H9 (cell line): ENCODE measurements around the gene BIRC7. TPM values are rescaled to one million over a fixed set of nuclear protein-coding genes. Genes with fewer than 3 reads are reported as not detected.

ENCODE experiments used
- DNase-seq: peaks from one replicate; pipeline ENCODE4 v3.0.0-alpha.2; 2017
- H2AFZ ChIP-seq: one replicate; pipeline ENCODE4 v1.6.1; 2013; ENCODE audit warnings: mild to moderate bottlenecking, low read length, control low read depth, moderate library complexity
- H2AK5ac ChIP-seq: 2 replicates; pipeline ENCODE4 v1.6.1; 2013; ENCODE audit warnings: low read length, control low read depth, mixed read lengths; ENCODE audit not compliant: insufficient read length
- H2BK120ac ChIP-seq: one replicate; pipeline ENCODE4 v1.6.1; 2013; ENCODE audit warnings: low read depth, mild to moderate bottlenecking, low read length, control low read depth, inconsistent platforms; ENCODE audit not compliant: poor library complexity, severe bottlenecking
- H2BK12ac ChIP-seq: 2 replicates; pipeline ENCODE4 v1.6.1; 2013; ENCODE audit warnings: low read length, control low read depth, mixed read lengths, low read depth; ENCODE audit not compliant: insufficient read length
- H2BK15ac ChIP-seq: 2 replicates; pipeline ENCODE4 v1.6.1; 2013; ENCODE audit warnings: low read depth, low read length, control low read depth
- H2BK20ac ChIP-seq: one replicate; pipeline ENCODE4 v1.6.1; 2013; ENCODE audit warnings: low read depth, mild to moderate bottlenecking, low read length, control low read depth, inconsistent platforms; ENCODE audit not compliant: poor library complexity, severe bottlenecking
- H2BK5ac ChIP-seq: 2 replicates; pipeline ENCODE4 v1.6.1; 2013; ENCODE audit warnings: low read length, control low read depth, mixed read lengths; ENCODE audit not compliant: insufficient read length
- H3K14ac ChIP-seq: 2 replicates; pipeline ENCODE4 v1.6.1; 2013; ENCODE audit warnings: low read length, control low read depth; ENCODE audit not compliant: insufficient read depth
- H3K18ac ChIP-seq: 2 replicates; pipeline ENCODE4 v1.6.1; 2013; ENCODE audit warnings: low read depth, mild to moderate bottlenecking, mixed read lengths, low read length, control low read depth; ENCODE audit not compliant: insufficient read length
- H3K23ac ChIP-seq: 2 replicates; pipeline ENCODE4 v1.6.1; 2013; ENCODE audit warnings: low read length, control low read depth, mixed read lengths, low read depth; ENCODE audit not compliant: insufficient read length
- H3K23me2 ChIP-seq: 2 replicates; pipeline ENCODE4 v1.6.1; 2013; ENCODE audit warnings: low read depth, mild to moderate bottlenecking, mixed read lengths, low read length, control low read depth; ENCODE audit not compliant: insufficient read length, poor library complexity, severe bottlenecking
- H3K27ac ChIP-seq: 2 replicates; pipeline ENCODE4 v1.5.1; 2013; ENCODE audit warnings: low read length, control low read depth, mixed read lengths, low read depth; ENCODE audit not compliant: insufficient read length
- H3K27me3 ChIP-seq: 2 replicates; pipeline ENCODE4 v1.6.1; 2013; ENCODE audit warnings: low read length, control low read depth, inconsistent platforms; ENCODE audit not compliant: insufficient read depth
- H3K4ac ChIP-seq: 2 replicates; pipeline ENCODE4 v1.6.1; 2013; ENCODE audit warnings: low read depth, mild to moderate bottlenecking, control low read depth, inconsistent platforms, low read length, moderate library complexity
- H3K4me1 ChIP-seq: 2 replicates; pipeline ENCODE4 v1.6.1; 2013; ENCODE audit warnings: low read length, control low read depth, inconsistent platforms; ENCODE audit not compliant: insufficient read depth
- H3K4me2 ChIP-seq: 2 replicates; pipeline ENCODE4 v1.6.1; 2013; ENCODE audit warnings: low read length, control low read depth, mixed read lengths; ENCODE audit not compliant: insufficient read length, insufficient read depth
- H3K56ac ChIP-seq: 2 replicates; pipeline ENCODE4 v1.6.1; 2013; ENCODE audit warnings: low read depth, mild to moderate bottlenecking, mixed read lengths, low read length, control low read depth; ENCODE audit not compliant: insufficient read length
- H3K79me1 ChIP-seq: 2 replicates; pipeline ENCODE4 v1.6.1; 2013; ENCODE audit warnings: low read depth, mild to moderate bottlenecking, moderate library complexity, low read length, control low read depth, inconsistent platforms; ENCODE audit not compliant: insufficient read depth, poor library complexity, severe bottlenecking
- H3K79me2 ChIP-seq: 2 replicates; pipeline ENCODE4 v1.6.1; 2013; ENCODE audit warnings: low read length, control low read depth, inconsistent platforms; ENCODE audit not compliant: insufficient read depth
- H3K9ac ChIP-seq: 2 replicates; pipeline ENCODE4 v1.6.1; 2013; ENCODE audit warnings: low read length, control low read depth, mixed read lengths; ENCODE audit not compliant: insufficient read length; ENCODE audit errors: extremely low read depth
- H3K9me3 ChIP-seq: one replicate; pipeline ENCODE4 v1.6.1; 2013; ENCODE audit warnings: low read depth, low read length, inconsistent platforms; ENCODE audit not compliant: control insufficient read depth
- H3T11ph ChIP-seq: one replicate; pipeline ENCODE4 v1.6.1; 2013; ENCODE audit warnings: mild to moderate bottlenecking, low read length, control low read depth, inconsistent platforms
- H4K20me1 ChIP-seq: one replicate; pipeline ENCODE4 v1.6.1; 2013; ENCODE audit not compliant: control insufficient read depth, insufficient read length, insufficient read depth
- H4K5ac ChIP-seq: 2 replicates; pipeline ENCODE4 v1.6.1; 2013; ENCODE audit warnings: low read depth, mild to moderate bottlenecking, mixed read lengths, low read length, control low read depth; ENCODE audit not compliant: insufficient read length
- H4K8ac ChIP-seq: replicated peaks from 2 replicates; pipeline ENCODE4 v1.6.1; 2013; ENCODE audit warnings: low read length, control low read depth, mixed read lengths, low read depth; ENCODE audit not compliant: insufficient read length
- H4K91ac ChIP-seq: 2 replicates; pipeline ENCODE4 v1.6.1; 2013; ENCODE audit warnings: low read depth, mild to moderate bottlenecking, moderate library complexity, mixed read lengths, low read length, control low read depth; ENCODE audit not compliant: insufficient read length
- H3K27ac Mint-ChIP-seq, 3 experiments: 2 replicates in 2 of 3; 3 replicates in 1 of 3; pipeline ENCODE4 v1.8.0; 2020 to 2021; ENCODE audit warnings: mixed read lengths in 3 of 3, mild to moderate bottlenecking in 1 of 3, moderate library complexity in 1 of 3
- H3K27me3 Mint-ChIP-seq: 2 replicates; pipeline ENCODE4 v1.8.0; 2021; ENCODE audit warnings: low read depth, mild to moderate bottlenecking, moderate library complexity, mixed read lengths
- H3K36me3 Mint-ChIP-seq, 3 experiments: 2 replicates in 2 of 3; 3 replicates in 1 of 3; pipeline ENCODE4 v1.8.0; 2020 to 2021; ENCODE audit warnings: low read depth in 3 of 3, mixed read lengths in 3 of 3; ENCODE audit not compliant: insufficient read depth in 1 of 3
- H3K4me1 Mint-ChIP-seq, 2 experiments: 2 replicates each; pipeline ENCODE4 v1.8.0; 2020; ENCODE audit warnings: mixed read lengths in 2 of 2
- H3K4me3 Mint-ChIP-seq, 2 experiments: 2 replicates in 1 of 2; 3 replicates in 1 of 2; pipeline ENCODE4 v1.8.0; 2020 to 2021; ENCODE audit warnings: mild to moderate bottlenecking in 2 of 2, mixed read lengths in 2 of 2, moderate library complexity in 1 of 2
- H3K9me3 Mint-ChIP-seq, 2 experiments: 2 replicates in 1 of 2; 3 replicates in 1 of 2; pipeline ENCODE4 v1.8.0; 2020; ENCODE audit warnings: mild to moderate bottlenecking in 2 of 2, mixed read lengths in 2 of 2, moderate library complexity in 1 of 2
- WGBS: extraction: QIAGEN DNeasy Blood & Tissue Kit; methylation state at CpG from one replicate; pipeline ENCODE4 v1.1.7; 2013; ENCODE audit warnings: missing lambda C conversion rate, low lambda C conversion rate, mixed read lengths; ENCODE audit not compliant: insufficient read length; ENCODE audit errors: extremely low coverage; 5-methylcytosine and 5-hydroxymethylcytosine counted together
- total RNA-seq: library from RNA; stranded (reverse); gene quantifications from 2 replicates; pipeline ENCODE4 v1.2.1, GENCODE V29; 2021
- TF ChIP-seq, protein P1 (sequence below): fragments of 200-600 bp; sonication (generic); conservative IDR thresholded peaks from 3 replicates; pipeline ENCODE4 v1.8.0; 2021; ENCODE audit warnings: antibody characterized with exemption, mild to moderate bottlenecking

BIRC7 gene
- total RNA-seq, 1 experiment from 2014 or later, result not detected

DNA sequence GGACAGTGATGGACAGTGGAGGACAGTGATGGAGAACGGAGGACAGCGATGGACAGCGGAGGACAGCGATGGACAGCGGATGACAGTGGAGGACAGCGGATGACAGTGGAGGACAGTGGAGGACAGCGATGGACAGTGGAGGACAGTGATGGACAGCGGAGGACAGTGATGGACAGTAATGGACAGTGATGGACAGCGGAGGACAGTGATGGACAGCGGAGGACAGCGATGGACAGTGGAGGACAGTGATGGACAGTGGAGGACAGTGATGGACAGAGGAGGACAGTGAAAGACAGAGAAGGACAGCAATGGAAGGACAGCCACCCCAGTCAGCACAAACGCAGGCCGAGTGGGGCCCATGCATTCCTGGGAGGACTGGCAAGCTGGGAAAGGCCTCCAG is 21.9 kb downstream of the BIRC7 start:
- no peak overlapping the region for H3K4me3 Mint-ChIP-seq
- no peak overlapping the region for H3K14ac ChIP-seq
- peaks cover 27 to 33% of the 10 kb centered on the region in 2 experiments for H3K4me1 Mint-ChIP-seq
- no peak overlapping the region for H3K4me2 ChIP-seq
- H2BK5ac ChIP-seq, result no peak overlapping the region
- H3K9ac ChIP-seq, result no peak overlapping the region
- H2BK15ac ChIP-seq, result no peak overlapping the region
- H4K20me1 ChIP-seq, result no peaks in the 10 kb centered on the region
- WGBS, result no CpG with 5 or more reads among the region's 13 CpGs
- H3K27me3 ChIP-seq, result peaks cover 4% of the 10 kb centered on the region; the same call in 1 of the 2 replicates
- H3K9me3 ChIP-seq, result no peaks in the 10 kb centered on the region
- no peak for DNase-seq
- no peaks in the 10 kb centered on the region for H3K36me3 Mint-ChIP-seq
- peaks cover 41% of the 10 kb centered on the region for H3K27me3 Mint-ChIP-seq
- H4K5ac ChIP-seq, result no peak overlapping the region
- H3K4me1 ChIP-seq, result no peaks in the 10 kb centered on the region; the same call in 1 of the 2 replicates
- no peaks in the 10 kb centered on the region for H3K79me1 ChIP-seq
- no peak overlapping the region for H3K56ac ChIP-seq
- no peak overlapping the region for H2AFZ ChIP-seq
- TF ChIP-seq, protein P1, sequence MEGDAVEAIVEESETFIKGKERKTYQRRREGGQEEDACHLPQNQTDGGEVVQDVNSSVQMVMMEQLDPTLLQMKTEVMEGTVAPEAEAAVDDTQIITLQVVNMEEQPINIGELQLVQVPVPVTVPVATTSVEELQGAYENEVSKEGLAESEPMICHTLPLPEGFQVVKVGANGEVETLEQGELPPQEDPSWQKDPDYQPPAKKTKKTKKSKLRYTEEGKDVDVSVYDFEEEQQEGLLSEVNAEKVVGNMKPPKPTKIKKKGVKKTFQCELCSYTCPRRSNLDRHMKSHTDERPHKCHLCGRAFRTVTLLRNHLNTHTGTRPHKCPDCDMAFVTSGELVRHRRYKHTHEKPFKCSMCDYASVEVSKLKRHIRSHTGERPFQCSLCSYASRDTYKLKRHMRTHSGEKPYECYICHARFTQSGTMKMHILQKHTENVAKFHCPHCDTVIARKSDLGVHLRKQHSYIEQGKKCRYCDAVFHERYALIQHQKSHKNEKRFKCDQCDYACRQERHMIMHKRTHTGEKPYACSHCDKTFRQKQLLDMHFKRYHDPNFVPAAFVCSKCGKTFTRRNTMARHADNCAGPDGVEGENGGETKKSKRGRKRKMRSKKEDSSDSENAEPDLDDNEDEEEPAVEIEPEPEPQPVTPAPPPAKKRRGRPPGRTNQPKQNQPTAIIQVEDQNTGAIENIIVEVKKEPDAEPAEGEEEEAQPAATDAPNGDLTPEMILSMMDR, result no peak
- no peak overlapping the region for H4K8ac ChIP-seq
- H3K4ac ChIP-seq, result no peak overlapping the region
- H3K27ac Mint-ChIP-seq, result no peak overlapping the region
- H2AK5ac ChIP-seq, result no peak overlapping the region
- H3K23ac ChIP-seq, result no peak overlapping the region
- H2BK12ac ChIP-seq, result no peak overlapping the region
- peaks cover 15% of the 10 kb centered on the region for H3K23me2 ChIP-seq
- H3T11ph ChIP-seq, result no peak overlapping the region
- H4K91ac ChIP-seq, result no peak overlapping the region
- H2BK120ac ChIP-seq, result no peak overlapping the region
- no peak overlapping the region for H2BK20ac ChIP-seq
- no peak overlapping the region for H3K27ac ChIP-seq
- no peak overlapping the region for H3K18ac ChIP-seq
- no peaks in the 10 kb centered on the region for H3K79me2 ChIP-seq
- H3K9me3 Mint-ChIP-seq, result no peaks in the 10 kb centered on the region; a peak in 2 of 5 replicates
